H1 (cell line): Measurements from ENCODE around the gene CTIF. TPM values are rescaled to one million over a fixed set of nuclear protein-coding genes. Genes with fewer than 3 reads are reported as not detected.

Source experiments
- CTCF ChIA-PET: fragments of 300-600 bp; sonication (Branson Sonifier 250); formaldehyde crosslinking; loops from one replicate; lab custom pipeline; 2021; ENCODE audit not compliant: partially characterized antibody; lab: Charles Lee
- POLR2A ChIA-PET: fragments of 300-600 bp; sonication (Branson Sonifier 250); formaldehyde crosslinking; loops from one replicate; lab custom pipeline; 2021; ENCODE audit warnings: inconsistent platforms; ENCODE audit not compliant: partially characterized antibody; lab: Charles Lee
- DNase-seq, 2 experiments: peaks; one replicate each; pipeline versions ENCODE4 v3.0.0 to v3.0.0-alpha.2; 2010 to 2022; ENCODE audit warnings: low spot score in 2 of 2, low read depth in 1 of 2, mixed read lengths in 1 of 2
- FAIRE-seq: peaks from 2 replicates; lab custom pipeline; 2011; peaks lifted over from hg19 to GRCh38; lab: Jason Lieb, UNC
- H2AFZ ChIP-seq: 2 replicates; pipeline ENCODE4 v1.8.1; 2012; ENCODE audit warnings: low read length, inconsistent platforms
- H2AK5ac ChIP-seq: 2 replicates; pipeline ENCODE4 v1.6.1; 2013; ENCODE audit warnings: low read depth, low read length
- H2BK120ac ChIP-seq: replicated peaks from 2 replicates; pipeline ENCODE3; 2013; ENCODE audit warnings: low read depth, low read length, inconsistent platforms
- H2BK12ac ChIP-seq: 2 replicates; pipeline ENCODE4 v1.6.1; 2013; ENCODE audit warnings: low read depth, low read length
- H2BK15ac ChIP-seq: 2 replicates; pipeline ENCODE4 v1.6.1; 2013; ENCODE audit warnings: low read length
- H2BK20ac ChIP-seq: 2 replicates; pipeline ENCODE4 v1.6.1; 2013; ENCODE audit warnings: low read length
- H2BK5ac ChIP-seq: 2 replicates; pipeline ENCODE4 v1.6.1; 2013; ENCODE audit warnings: low read depth, low read length
- H3K14ac ChIP-seq: 2 replicates; pipeline ENCODE4 v1.6.1; 2013; ENCODE audit warnings: inconsistent platforms; ENCODE audit not compliant: insufficient read length
- H3K18ac ChIP-seq: 2 replicates; pipeline ENCODE4 v1.6.1; 2013; ENCODE audit warnings: low read length; ENCODE audit errors: extremely low read depth
- H3K23ac ChIP-seq: 2 replicates; pipeline ENCODE4 v1.6.1; 2013; ENCODE audit warnings: inconsistent platforms; ENCODE audit not compliant: insufficient read length
- H3K23me2 ChIP-seq: 2 replicates; pipeline ENCODE4 v1.6.1; 2013; ENCODE audit warnings: low read depth, low read length
- H3K27ac ChIP-seq: 2 replicates; pipeline ENCODE4 v1.6.1; 2011; ENCODE audit warnings: low read depth, low read length, inconsistent platforms
- H3K27me3 ChIP-seq, 4 experiments: replicated peaks in 1 of 4; 1 replicate in 1 of 4; 2 replicates in 3 of 4; pipeline versions ENCODE4 v1.6.1 to v1.8.1; 2011 to 2013; ENCODE audit warnings: low read length in 3 of 4, mild to moderate bottlenecking in 3 of 4, inconsistent platforms in 2 of 4, mixed read lengths in 2 of 4, moderate library complexity in 1 of 4; ENCODE audit not compliant: control insufficient read depth in 3 of 4, insufficient read depth in 3 of 4; ENCODE audit errors: extremely low read depth in 1 of 4
- H3K36me3 ChIP-seq, 4 experiments: 2 replicates each; pipeline versions ENCODE4 v1.6.1 to v1.8.1; 2011 to 2013; ENCODE audit warnings: mild to moderate bottlenecking in 4 of 4, low read length in 3 of 4, moderate library complexity in 2 of 4, control low read depth in 1 of 4, inconsistent platforms in 1 of 4; ENCODE audit not compliant: insufficient read depth in 4 of 4, control insufficient read depth in 2 of 4
- H3K4ac ChIP-seq: replicated peaks from 2 replicates; pipeline ENCODE3; 2013; ENCODE audit warnings: low read length, low read depth, mixed read lengths, inconsistent platforms; ENCODE audit not compliant: insufficient read length
- H3K4me1 ChIP-seq, 4 experiments: replicated peaks in 1 of 4; 1 replicate in 1 of 4; 2 replicates in 3 of 4; pipeline versions ENCODE4 v1.6.1 to v1.8.1; 2011 to 2013; ENCODE audit warnings: low read length in 3 of 4, inconsistent platforms in 2 of 4, mixed read lengths in 1 of 4; ENCODE audit not compliant: insufficient read depth in 4 of 4, control insufficient read depth in 3 of 4
- H3K4me2 ChIP-seq, 2 experiments: 2 replicates each; pipeline versions ENCODE4 v1.6.1 to v1.8.1; 2011 to 2013; ENCODE audit warnings: low read depth in 2 of 2, low read length in 2 of 2, control low read depth in 1 of 2, inconsistent platforms in 1 of 2, mild to moderate bottlenecking in 1 of 2; ENCODE audit not compliant: insufficient read depth in 1 of 2
- H3K4me3 ChIP-seq, 4 experiments: fragments of 200-600, 300-600 bp in 1 of 4; sonication (generic), shearing (Covaris generic), sonication (Bioruptor Twin) in 1 of 4; 2 replicates each; pipeline versions ENCODE4 v1.5.1 to v1.8.1; 2011 to 2016; ENCODE audit warnings: low read length in 4 of 4, low read depth in 3 of 4, control low read depth in 2 of 4, inconsistent platforms in 2 of 4, mild to moderate bottlenecking in 2 of 4, mixed read lengths in 1 of 4, moderate library complexity in 1 of 4; ENCODE audit not compliant: insufficient read depth in 2 of 4; ENCODE audit errors: extremely low read depth in 1 of 4
- H3K56ac ChIP-seq: replicated peaks from 2 replicates; pipeline ENCODE3; 2013; ENCODE audit warnings: low read depth, mild to moderate bottlenecking, mixed read lengths, low read length, inconsistent platforms; ENCODE audit not compliant: insufficient read length
- H3K79me1 ChIP-seq: 2 replicates; pipeline ENCODE4 v1.6.1; 2013; ENCODE audit warnings: low read depth, low read length, control low read depth
- H3K79me2 ChIP-seq, 2 experiments: 2 replicates each; pipeline versions ENCODE4 v1.6.1 to v1.8.1; 2012 to 2013; ENCODE audit warnings: low read length in 2 of 2, mild to moderate bottlenecking in 2 of 2, inconsistent platforms in 1 of 2; ENCODE audit not compliant: insufficient read depth in 2 of 2, control insufficient read depth in 1 of 2
- H3K9ac ChIP-seq, 4 experiments: replicated peaks in 1 of 4; 1 replicate in 1 of 4; 2 replicates in 3 of 4; pipeline versions ENCODE4 v1.6.1 to v1.8.1; 2011 to 2013; ENCODE audit warnings: low read depth in 3 of 4, low read length in 3 of 4, control low read depth in 2 of 4, mild to moderate bottlenecking in 2 of 4, moderate library complexity in 2 of 4, inconsistent platforms in 1 of 4; ENCODE audit errors: extremely low read depth in 1 of 4
- H3K9me3 ChIP-seq, 2 experiments: 2 replicates each; pipeline versions ENCODE4 v1.6.1 to v1.8.1; 2012 to 2013; ENCODE audit warnings: mild to moderate bottlenecking in 2 of 2, moderate library complexity in 2 of 2, control low read depth in 1 of 2, inconsistent platforms in 1 of 2, low read depth in 1 of 2, low read length in 1 of 2, mixed read lengths in 1 of 2; ENCODE audit not compliant: insufficient read depth in 2 of 2
- H4K20me1 ChIP-seq, 2 experiments: replicated peaks in 1 of 2; 2 replicates each; pipeline versions ENCODE3 to v1.8.1; 2011 to 2013; ENCODE audit warnings: inconsistent platforms in 2 of 2, low read length in 2 of 2, mild to moderate bottlenecking in 1 of 2; ENCODE audit not compliant: insufficient read depth in 2 of 2, control insufficient read depth in 1 of 2
- H4K5ac ChIP-seq: 2 replicates; pipeline ENCODE4 v1.6.1; 2013; ENCODE audit warnings: low read length, low read depth, mixed read lengths, inconsistent platforms; ENCODE audit not compliant: insufficient read length
- H4K8ac ChIP-seq: 2 replicates; pipeline ENCODE4 v1.8.0; 2013; ENCODE audit warnings: mild to moderate bottlenecking, moderate library complexity, low read length, inconsistent platforms; ENCODE audit not compliant: insufficient read depth; ENCODE audit errors: extremely low read depth
- H4K91ac ChIP-seq: replicated peaks from 2 replicates; pipeline ENCODE3; 2013; ENCODE audit warnings: low read length, mixed read lengths, inconsistent platforms; ENCODE audit not compliant: insufficient read length
- JUND ChIP-seq: IDR thresholded peaks from 2 replicates; pipeline ENCODE4 v1.6.1; 2011; ENCODE audit warnings: mild to moderate bottlenecking, improper control_type of control experiment, low read length
- PHF8 ChIP-seq: fragments of 200-600 bp; sonication (generic); conservative IDR thresholded peaks from 2 replicates; pipeline ENCODE4 v1.7.1; 2012; ENCODE audit warnings: low read depth, mild to moderate bottlenecking, inconsistent platforms, low read length, moderate library complexity
- SAP30 ChIP-seq: fragments of 300-600 bp; sonication (generic); IDR thresholded peaks from 2 replicates; pipeline ENCODE4 v1.7.1; 2012; ENCODE audit warnings: low read length, moderate library complexity, mild to moderate bottlenecking, inconsistent platforms; ENCODE audit not compliant: insufficient read depth, insufficient replicate concordance
- WGBS, 2 experiments: shearing (Covaris generic) in 1 of 2; methylation state at CpG; one replicate each; pipeline versions ENCODE4 v1.1.6 to v1.1.7; 2013 to 2015; ENCODE audit warnings: low lambda C conversion rate in 2 of 2, mixed read lengths in 2 of 2, inconsistent platforms in 1 of 2, low coverage in 1 of 2, missing lambda C conversion rate in 1 of 2; ENCODE audit not compliant: insufficient replicate concordance in 2 of 2, insufficient coverage in 1 of 2, insufficient read length in 1 of 2; ENCODE audit errors: extremely low coverage in 1 of 2, missing lambda C conversion rate in 1 of 2; 5-methylcytosine and 5-hydroxymethylcytosine counted together
- polyA plus RNA-seq, 7 experiments: library from polyadenylated mRNA; depleted of rRNA in 3 of 7; stranded (reverse) in 5 of 7; unstranded in 2 of 7; fragments of >200 nt in 5 of 7; fragments of 200-250 nt in 2 of 7; gene quantifications; 1 replicate in 5 of 7; 2 replicates in 1 of 7; 4 replicates in 1 of 7; pipeline versions ENCODE4 v1.2.1 to v1.2.3, GENCODE V29; 2011 to 2013; ENCODE audit warnings: missing spikeins in 2 of 7, mixed read lengths in 2 of 7
- total RNA-seq: library from RNA; stranded (reverse); fragmentation: NEBNext Ultra II Directional; extraction: Animal tissue kit (Norgen Biotek cat#: 25700); gene quantifications from 2 replicates; pipeline ENCODE4 v1.2.1, GENCODE V29; 2021

CTIF gene
- total and polyA plus RNA-seq, 2 of the 8 experiments (the other 6 are each of a cell fraction or from before 2014, with no cell fraction given): 9.0 to 17.8 TPM

DNA sequence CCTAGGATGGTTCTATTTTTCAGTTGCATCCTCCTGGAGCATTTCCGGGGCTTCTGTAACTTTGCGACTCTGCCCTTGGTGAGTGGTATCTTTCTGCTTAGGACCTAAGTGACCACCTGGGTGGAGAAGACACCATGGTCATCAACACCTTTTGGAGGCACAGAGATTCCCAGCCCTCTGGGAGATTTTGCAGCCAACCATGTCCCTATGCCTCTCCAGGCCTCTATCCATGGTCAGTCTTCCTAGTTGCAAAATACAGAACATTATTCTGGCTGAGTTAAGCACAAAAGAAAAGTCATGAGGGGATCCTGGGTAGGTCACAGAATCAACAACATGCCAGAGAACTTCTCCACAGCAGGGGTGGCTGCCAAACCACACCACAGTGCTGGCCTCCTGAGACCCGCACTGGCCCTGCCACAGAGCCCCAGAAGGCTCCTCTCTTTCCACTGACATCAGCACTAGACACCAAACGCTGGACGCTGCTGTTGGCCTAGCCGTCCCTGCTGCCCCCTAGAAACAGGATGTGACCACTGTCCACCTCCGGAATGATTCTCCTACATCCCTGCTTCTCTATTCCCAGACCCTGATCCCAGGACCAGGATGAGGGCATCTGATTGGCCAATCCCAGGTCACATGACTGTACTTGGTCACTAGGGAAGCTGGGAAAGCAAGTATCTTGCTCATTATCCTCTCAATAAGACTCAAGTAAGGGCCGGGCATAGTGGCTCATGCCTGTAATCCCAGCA, 364.2 kb downstream of the CTIF start:
- H2BK5ac ChIP-seq: no peak overlapping the region
- no peak overlapping the region for H3K9ac ChIP-seq
- no peaks in the 10 kb centered on the region for H3K79me1 ChIP-seq
- H4K91ac ChIP-seq: no peak overlapping the region
- no peak overlapping the region for H3K4ac ChIP-seq
- no peak for DNase-seq
- H3K18ac ChIP-seq: no peak overlapping the region
- WGBS, 2 experiments: 96% methylated on average over 8 of the region's 8 CpGs; no CpG with 5 or more reads in 1 of the 2 experiments
- TF ChIP-seq SAP30: no peak
- no peak for TF ChIP-seq JUND
- TF ChIP-seq PHF8: no peak
- TF ChIP-seq, all 59 proteins: peak for 0
- no peak overlapping the region for H3K56ac ChIP-seq
- no peak overlapping the region for H3K4me3 ChIP-seq
- FAIRE-seq: no peak
- H3K4me1 ChIP-seq: no peaks in the 10 kb centered on the region
- no peak overlapping the region for H4K5ac ChIP-seq
- H3K23ac ChIP-seq: no peak overlapping the region
- H3K23me2 ChIP-seq: peaks cover 5% of the 10 kb centered on the region; the same call in 1 of the 2 replicates
- peaks cover 0 to 3% of the 10 kb centered on the region in 2 experiments; a peak in 1 of 4 replicates for H3K9me3 ChIP-seq
- no peak overlapping the region for H2BK20ac ChIP-seq
- H4K20me1 ChIP-seq: no peaks in the 10 kb centered on the region
- no peaks in the 10 kb centered on the region for H3K36me3 ChIP-seq
- H2AK5ac ChIP-seq: no peak overlapping the region
- no peak overlapping the region for H3K14ac ChIP-seq
- H2BK120ac ChIP-seq: no peak overlapping the region
- H3K79me2 ChIP-seq: no peaks in the 10 kb centered on the region
- no peaks in the 10 kb centered on the region; a peak in 1 of 7 replicates for H3K27me3 ChIP-seq
- CTCF ChIA-PET: interaction anchor here (0.9 to 1.9 kb wide), 3 partner anchors 9 to 139 kb away, joined by 3 to 5 read pairs (median 3); no protein-coding TSS in a partner anchor
- H2AFZ ChIP-seq: no peak overlapping the region
- POLR2A ChIA-PET: interaction anchor here (0.5 kb wide), 1 partner anchor 45 kb away, joined by 3 read pairs; no protein-coding TSS in a partner anchor
- no peak overlapping the region for H2BK12ac ChIP-seq
- H3K4me2 ChIP-seq: no peak overlapping the region
- no peak overlapping the region for H4K8ac ChIP-seq
- no peak overlapping the region for H3K27ac ChIP-seq
- no peak overlapping the region for H2BK15ac ChIP-seq
